UCSD-AML1 (cell line): ENCODE results near the gene SKIL.

Experiments used
- DNase-seq: peaks from one replicate; lab custom pipeline; 2025; ENCODE audit not compliant: unreplicated experiment; lab: John Stamatoyannopoulos, UW

Gene SKIL

GRCh38 chr3:170432416-170432815 lies 74.9 kb downstream of the SKIL start:
- DNase-seq = no peak

- no peak for DNase-seq
Observed at GRCh38 chr3:170436697-170437096, 79.2 kb downstream of the SKIL start.

- no peak for DNase-seq
Observed at GRCh38 chr3:170437176-170437575, 79.7 kb downstream of the SKIL start.

DNA sequence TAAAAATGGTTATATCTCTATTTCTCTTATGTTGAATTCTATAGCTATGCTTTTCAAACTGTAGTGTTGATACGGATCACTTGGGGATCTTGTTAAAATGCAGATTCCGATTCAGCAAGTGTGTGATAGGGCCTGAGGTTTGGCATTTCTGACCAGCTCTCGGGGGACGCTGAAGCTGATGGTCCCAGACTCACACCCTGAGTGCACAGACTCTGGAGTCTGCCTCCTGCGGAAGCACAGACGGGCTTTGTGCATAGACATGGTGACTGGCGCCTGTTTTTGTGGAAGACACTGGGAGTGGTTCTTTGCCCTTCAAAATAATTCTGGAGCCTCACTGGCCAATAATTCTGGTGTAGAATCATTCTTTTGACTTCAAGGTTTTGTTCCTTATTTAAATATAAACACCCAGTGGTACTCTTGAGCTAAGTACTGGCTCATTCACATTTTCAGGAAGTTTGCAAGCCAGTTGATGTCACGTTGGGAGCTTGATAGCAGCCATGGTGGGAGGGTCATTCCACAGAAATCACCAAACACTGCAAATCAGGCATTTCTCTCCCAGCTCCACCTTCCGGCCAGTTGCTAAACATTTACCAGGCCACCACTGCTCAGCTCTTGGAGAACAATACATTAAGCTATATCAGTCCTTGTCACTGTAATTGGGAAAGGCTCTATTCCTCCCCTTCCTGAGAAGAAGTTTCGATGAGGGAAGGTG lies 80.3 kb downstream of the SKIL start:
- DNase-seq = no peak

GRCh38 chr3:170438836-170439235 lies 81.3 kb downstream of the SKIL start:
- no peak for DNase-seq

DNA sequence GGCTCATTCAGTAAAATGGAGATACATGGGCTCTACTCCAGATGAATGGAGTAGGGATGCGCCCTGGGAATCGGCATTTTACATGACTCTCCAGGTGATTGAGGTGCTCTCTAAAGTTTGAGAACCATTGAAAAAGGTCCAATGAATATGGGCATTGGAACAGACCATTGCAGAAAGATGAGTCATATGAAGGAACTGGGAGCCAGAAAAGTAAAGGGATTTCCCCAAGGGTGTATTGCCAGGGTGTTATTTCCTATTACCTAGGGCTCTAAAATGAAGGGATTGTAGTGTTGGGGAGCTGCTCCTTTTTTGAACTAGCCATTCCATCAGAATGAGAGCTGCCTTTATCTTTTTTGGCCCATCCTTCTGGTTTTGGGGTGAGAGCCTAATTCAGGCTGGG lies 82.8 kb downstream of the SKIL start:
- DNase-seq = no peak

DNA sequence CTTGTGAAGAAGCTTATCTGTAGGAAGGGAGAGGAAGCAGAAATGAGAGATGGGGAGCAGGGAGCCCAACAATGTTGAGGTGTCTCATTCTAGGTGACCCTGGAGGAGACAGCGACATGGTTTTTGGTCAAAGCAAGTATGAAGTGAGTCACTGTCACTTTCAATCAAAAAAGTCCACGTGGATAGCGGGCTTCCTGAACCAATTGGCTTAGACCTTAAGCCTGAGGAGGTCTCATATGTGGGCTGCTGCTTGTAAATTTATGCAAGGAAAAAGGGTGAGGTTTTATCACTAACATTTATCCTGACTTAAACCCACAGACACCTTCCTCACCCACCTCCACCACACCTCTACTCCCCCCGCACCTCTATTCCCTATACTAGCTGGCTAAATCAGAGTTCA lies 83.9 kb downstream of the SKIL start:
- no peak for DNase-seq

GRCh38 chr3:170442947-170443346 lies 85.4 kb downstream of the SKIL start:
- no peak for DNase-seq

DNA sequence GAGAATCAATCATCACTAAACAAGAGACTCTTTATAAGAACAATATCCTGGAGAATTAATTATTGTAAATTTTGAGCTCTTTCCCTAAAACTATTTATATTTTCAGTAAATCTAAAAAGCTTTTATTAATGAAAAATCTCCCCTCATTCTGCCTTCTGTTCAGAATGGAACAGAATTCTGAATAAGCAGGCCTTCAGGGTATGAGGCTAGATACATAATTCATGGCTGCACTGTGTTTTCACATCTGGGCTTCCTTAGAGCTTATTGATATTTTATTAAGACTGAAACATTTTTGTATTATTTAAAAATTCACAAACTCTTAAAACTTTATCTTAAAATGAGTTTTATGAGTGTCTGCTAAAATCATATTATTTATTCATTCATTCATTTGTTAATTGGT lies 85.9 kb downstream of the SKIL start:
- no peak for DNase-seq
